Dedifferentiated amniotic fluid mesenchymal stem cell (primary cell): ENCODE results near the gene UFD1.

Experiments
- DNase-seq: peaks from one replicate; pipeline ENCODE4 v3.0.0-alpha.2; 2016; ENCODE audit errors: extremely low spot score

UFD1 gene

GRCh38 chr22:19471572-19471971, 7.4 kb downstream of the UFD1 start:
- no peak for DNase-seq

DNA sequence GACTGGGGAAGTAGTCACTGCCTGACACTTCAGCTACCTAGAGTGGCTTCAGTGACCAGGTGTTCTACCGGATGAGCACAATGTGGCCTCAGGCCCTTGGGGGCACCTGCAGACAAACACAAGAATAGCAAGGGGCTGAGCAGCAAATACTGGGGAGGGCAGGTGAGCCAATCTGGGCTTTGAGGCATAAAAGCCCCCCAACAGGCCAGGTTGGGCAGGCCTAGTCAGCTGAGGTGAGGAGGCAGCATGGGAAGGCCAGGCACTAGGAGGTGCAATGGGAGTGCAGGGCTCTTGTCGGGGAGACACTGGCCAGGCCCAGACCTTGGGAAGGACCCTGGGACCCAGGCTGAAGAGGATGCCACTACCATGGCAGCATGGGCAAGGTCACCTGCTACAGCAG, 9.0 kb downstream of the UFD1 start:
- DNase-seq: no peak

- no peak for DNase-seq
Observed at GRCh38 chr22:19469421-19469820, 9.6 kb downstream of the UFD1 start.

DNA sequence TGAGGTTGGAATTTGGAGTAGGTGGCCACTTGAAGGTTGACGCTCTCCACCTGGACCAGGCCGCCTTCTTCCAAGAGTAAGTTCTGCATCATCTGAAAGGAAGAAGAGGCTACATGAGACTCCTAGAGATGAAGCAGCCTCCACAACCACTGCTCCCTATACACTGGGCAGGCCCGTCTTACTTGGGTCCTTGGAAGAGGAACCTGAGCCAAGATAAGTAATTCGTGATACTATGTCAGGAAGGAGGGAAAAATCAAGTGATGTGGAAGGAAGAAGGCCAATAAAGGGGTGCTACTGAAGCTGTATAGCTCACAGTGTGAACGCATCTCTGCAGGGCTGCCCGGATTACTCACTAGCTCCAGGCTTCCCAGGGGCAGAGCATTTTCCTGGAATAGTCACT, 11.1 kb downstream of the UFD1 start:
- no peak for DNase-seq

DNA sequence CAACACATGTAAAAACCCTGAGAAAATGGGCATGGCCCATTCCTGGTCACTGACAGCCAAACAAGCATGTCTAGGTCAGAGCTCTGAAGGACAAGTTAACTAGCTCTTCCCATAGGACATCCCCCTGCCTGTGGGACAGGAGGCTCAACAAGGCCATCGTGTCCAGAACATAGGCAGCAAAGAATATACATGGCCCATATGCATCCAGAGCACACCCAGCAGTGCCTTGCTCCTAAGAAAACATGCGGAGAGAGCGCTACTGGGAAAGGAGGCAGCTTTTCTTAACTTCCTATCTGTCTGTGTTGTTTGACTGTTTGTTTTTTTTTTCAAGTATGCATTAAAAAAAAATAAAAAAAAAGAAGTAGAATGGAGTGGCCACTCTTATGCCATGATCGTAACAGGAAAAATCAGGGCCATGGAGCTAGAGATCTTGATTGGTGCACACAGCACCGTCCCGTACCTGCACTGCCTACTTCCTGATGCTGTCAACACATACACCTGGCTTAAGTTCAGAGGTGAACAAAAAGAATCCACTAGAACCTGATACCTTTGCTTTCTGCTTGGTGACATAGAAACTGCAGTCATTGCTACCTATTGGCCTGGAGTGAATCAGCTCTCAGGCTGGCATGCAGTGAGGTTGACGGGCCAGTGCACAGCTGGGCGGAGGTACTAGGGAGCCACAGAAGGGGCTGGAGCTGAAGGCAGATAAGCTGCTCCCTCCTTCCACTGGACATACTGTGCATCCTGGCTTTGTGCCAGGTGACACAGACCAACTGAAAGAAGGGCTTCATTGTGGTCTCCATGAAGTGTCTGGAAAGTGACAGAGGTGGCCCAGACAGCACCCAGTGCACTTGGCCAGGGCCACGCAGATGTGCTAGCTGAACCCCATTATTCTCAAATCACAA, 11.9 kb downstream of the UFD1 start:
- DNase-seq: no peak

GRCh38 chr22:19466126-19466716, 12.8 kb downstream of the UFD1 start:
- DNase-seq: no peak

- no peak for DNase-seq
Observed at GRCh38 chr22:19464975-19465374, 14.0 kb downstream of the UFD1 start.

DNA sequence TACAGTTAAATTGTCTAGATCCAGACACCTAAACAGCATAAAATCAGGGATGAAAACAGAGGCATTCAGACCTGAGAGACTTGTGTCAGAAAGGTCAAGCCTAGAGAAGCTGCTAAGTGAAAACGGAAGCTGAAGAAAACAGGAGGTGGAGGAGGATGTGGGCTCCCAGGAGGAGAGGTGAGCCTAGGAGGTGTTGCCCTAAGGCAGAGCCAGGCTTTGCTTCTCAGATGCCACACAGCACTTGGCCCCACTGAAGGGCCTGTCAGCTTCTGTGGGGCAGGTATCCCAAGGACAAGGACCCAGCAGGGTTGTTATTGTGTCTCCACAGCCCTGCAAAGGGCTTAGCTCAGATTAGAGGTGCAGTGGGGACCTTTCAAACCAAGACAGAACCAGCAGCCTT, 14.4 kb downstream of the UFD1 start:
- no peak for DNase-seq

DNA sequence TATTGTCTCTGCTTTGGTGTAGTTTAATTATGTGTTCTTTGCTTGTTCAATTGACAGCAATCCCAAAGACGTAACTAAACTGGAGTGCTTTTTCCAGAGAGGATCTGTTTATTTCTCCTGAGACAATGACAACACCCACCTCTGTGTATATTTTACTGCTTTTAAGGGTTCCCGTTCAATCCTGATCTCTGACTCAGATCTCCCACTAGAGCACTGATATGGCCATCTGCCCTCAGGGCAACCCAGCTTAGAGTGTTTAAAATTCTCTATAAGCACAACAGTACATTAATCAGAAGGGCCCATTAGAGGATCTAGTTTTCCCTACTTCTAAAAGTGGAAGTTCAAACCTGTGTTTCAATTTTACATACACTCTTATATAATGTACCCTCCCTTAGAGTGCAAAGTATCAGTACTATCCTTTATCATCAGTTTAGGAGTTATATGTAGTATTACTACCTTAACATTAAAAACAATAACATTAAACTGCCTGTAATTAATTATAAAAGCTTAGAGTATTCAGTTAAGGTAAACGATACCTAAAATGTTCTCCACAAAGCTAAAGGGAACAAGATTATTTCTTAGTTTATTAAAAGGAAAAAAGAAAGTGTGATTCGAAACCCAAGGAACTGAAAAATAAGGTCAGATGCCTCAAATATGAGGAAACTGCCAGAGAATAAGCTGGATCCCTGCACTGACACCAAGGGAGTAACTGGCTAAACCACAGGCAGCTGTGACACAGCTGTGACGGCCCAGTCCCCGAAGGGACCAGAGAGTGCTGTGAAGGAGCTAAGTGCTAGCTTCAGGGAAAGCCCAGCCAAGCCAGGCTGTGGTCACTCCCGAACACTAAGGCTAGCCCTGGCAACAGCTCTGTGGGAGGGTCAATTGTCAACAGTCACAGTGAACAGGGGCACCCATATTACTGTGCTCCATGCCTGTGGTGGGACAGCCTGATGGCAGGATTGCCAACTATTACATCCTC, 15.2 kb downstream of the UFD1 start:
- peak; percentile 71 for DNase-seq

GRCh38 chr22:19463008-19463407, 16.0 kb downstream of the UFD1 start:
- DNase-seq: no peak

- no peak for DNase-seq
Observed at GRCh38 chr22:19461506-19461905, 17.5 kb downstream of the UFD1 start.

DNA sequence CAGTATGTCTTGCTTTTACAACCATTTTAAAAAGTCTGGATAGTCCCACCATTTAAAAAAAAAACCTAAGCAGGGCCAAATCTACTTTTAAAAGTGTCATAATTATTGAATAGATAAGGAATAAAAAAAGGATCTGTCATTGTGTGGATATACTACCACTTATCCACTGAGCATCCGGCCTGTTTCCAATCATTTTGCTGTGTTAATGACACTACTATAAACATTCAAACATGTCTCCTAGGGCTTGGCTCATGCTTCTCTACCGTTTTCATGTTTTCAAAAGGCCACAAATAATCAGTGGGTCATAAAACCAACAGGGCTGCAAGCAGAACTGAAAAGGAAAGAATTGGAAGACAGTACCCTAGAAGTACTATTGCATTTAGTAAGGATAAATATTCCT, 19.0 kb downstream of the UFD1 start:
- DNase-seq: no peak

DNA sequence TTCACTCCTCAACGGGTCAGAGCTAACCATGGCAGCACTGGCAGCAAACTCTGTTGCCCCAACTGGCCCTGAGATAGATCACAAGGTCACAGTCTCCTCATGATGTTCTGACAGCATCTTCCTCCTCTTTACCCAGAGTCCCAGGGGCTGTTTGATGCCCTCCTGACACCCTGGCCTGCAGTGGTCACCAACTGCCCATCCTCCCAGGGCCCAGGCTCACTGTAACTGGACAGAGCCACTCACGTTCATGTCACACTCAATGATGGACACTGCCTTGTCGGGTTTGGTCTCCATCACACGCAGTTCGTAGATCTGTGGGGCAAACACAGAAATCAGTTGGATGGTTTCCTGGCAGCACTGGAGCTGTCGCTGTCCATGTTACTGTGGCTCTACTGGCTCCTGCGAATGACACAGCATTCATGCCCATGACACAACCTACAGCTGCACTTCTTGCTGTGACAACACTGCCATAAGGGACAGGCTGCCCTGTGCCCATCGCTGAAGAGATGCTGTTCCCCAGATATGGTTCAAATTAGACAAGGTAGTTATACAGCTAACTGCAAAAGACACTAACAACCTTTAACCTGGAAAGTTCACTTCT, 21.1 kb downstream of the UFD1 start:
- no peak for DNase-seq

GRCh38 chr22:19456541-19456940, 22.5 kb downstream of the UFD1 start:
- no peak for DNase-seq

DNA sequence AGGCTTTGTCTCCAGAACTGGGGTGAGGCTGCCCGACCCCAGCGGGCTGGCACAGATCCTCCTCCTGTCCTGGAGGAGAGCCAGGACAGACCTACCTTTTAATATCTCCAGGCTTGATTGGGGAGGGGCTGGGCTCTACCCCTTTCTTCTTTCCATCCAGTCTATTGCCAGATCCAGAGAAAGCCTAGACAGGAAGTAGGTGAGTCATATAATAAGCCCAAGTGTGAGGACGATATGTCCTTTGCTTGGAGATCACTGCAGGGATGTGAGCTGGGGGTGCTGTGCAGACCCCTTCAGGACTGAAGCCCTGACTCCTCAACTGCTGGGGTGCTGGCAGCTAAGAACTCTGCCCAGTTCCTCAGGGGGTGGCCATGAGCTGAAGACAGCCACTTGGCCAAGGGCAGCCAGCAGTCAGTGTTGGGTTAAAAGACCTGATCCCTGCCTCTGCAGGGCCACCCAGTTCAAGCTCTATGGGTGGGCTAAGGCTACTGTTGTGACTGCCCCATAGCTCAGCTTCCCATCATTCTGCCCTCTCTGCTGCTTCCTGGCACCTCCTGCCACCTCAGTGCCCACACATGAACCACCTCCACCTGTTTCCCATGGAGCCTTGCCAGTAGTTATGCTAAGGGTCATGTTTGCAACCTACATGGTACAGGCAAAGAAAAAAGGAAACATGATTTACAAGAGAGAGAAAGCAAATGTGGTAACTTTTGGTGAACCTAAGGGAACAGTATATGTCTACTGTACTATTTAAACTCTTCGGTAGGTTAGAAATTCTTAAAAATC, 23.2 kb downstream of the UFD1 start:
- DNase-seq: no peak

DNA sequence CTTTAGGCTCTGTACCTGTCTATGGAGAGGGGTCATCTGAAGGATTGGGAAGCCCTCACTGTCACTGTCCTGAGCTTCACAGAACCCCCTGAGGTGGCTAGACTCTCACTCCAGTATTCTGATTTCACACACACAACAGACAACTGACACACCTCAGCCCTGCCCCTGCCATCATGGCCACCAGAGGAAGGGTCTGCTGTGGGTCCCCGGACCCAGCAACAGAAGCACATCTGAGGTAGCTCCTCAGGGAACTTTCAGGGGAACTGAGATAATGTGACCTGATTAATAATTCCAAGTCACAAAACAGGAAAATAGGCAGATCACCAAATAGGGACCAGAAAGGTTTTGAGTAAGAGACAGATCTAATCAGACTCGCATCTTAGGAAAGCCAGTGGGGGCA, 24.0 kb downstream of the UFD1 start:
- no peak for DNase-seq

DNA sequence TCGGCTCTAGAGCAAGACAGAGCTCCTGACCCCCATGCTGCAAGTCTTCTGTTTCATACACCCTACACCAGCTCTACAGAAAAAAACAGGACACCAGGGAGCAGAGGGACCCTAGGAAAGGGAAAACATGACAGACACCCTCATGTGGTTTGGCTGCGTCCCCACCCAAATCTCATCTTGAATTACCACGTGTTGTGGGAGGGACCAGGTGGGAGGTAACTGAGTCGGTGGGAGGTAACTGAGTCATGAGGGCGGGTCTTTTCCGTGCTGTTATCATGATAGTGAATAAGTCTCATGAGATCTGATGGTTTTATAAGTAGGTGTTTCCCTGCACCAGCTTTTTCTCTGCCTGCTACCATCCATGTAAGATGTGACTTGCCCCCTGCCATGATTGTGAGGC, 24.8 kb downstream of the UFD1 start:
- DNase-seq: no peak

DNA sequence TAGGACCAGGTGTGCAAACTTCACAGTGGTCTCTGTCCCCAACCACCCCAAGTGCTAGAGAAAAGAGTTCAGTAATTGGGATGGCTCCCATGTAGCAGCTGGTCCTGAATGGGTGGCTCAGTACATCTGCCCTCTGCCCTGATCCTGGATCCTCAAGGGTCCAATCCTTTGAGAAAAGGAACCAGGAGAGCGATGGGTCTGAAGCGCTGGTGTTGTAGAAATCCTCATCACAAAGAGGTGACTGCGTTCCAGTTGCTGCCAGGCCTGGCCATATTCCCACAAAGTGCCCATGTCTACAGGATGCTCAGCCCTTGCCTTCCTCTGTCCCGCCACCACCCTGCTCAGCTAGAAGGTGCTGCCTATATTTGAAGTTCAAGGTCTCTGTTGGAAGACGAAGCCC, 25.3 kb downstream of the UFD1 start:
- DNase-seq: no peak

DNA sequence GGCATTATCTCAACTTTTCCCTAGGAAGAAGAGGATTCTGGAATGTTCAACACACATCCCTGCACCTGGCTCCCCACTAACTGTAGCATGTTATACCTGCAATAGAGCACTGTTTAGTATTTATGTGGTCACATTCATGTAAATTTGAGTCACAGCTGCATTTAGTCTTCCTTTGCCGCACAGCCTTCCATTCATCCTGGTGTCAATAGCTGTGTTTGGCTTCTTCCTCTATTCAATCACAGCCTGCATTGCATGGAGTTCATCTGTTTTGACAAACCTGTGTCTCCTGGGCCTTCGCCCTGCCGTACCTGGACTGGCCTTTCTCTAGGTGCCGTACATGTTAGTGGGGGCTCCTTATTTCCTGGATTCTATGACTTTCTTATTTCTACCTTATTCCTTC, 27.4 kb downstream of the UFD1 start:
- no peak for DNase-seq

DNA sequence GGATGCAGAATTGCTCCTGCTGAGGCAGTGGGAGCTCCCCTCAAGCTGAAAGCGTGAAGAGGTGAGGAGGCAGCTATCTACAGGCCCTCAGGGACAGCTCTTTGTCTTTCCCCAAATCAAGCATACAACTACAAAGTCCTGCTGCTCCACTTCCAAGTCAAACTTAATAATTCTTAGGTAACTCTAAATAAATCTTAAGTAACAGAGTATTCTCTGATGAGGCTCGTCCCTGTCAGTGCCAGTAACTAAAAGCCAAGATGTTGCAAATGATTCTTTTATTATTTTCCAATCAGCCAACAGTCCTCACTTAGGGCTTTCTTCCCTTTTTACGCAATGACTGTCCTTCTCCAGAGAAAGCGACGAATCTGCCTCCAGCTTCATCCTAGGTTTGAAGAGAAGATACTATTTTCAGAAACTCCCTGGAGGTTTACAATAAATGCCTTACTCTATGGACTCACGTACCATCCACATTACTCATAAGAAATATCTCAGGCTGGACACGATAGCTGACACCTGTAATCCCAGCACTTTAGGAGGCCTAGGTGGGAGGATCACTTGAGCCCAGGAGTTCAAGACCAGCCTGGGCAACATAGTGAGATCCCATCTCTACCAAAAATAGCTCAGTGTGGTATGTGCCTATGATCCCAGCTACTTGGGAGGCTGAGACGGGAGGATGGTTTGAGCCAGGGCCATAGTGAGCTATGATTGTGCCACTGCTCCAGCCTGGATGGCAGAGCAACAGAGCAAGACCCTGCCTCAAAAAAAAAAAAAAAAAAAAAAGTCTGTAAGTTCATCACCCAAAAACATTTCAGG, 28.4 kb downstream of the UFD1 start:
- DNase-seq: no peak
